GM18511 (cell line): ENCODE results near the gene CHCT1.

Source experiments
- ATAC-seq: cut with Tn5 transposase; IDR thresholded peaks from one replicate; pipeline ENCODE4 v1.9.1; 2021; ENCODE audit warnings: mild to moderate bottlenecking, moderate library complexity; ENCODE audit not compliant: unreplicated experiment

The CHCT1 gene

GRCh38 chr17:60439501-60439900 is 17.2 kb downstream of the CHCT1 start:
- no peak for ATAC-seq

- no peak for ATAC-seq
Measured at GRCh38 chr17:60442271-60443173, 20.2 kb downstream of the CHCT1 start.

GRCh38 chr17:60443713-60444112 is 21.4 kb downstream of the CHCT1 start:
- no peak for ATAC-seq

- no peak for ATAC-seq
Measured at GRCh38 chr17:60445144-60445543, 22.9 kb downstream of the CHCT1 start.

- no peak for ATAC-seq
Measured at GRCh38 chr17:60447375-60447774, 25.1 kb downstream of the CHCT1 start.

- no peak for ATAC-seq
Measured at GRCh38 chr17:60451071-60451470, 28.8 kb downstream of the CHCT1 start.

- no peak for ATAC-seq
Measured at GRCh38 chr17:60451965-60452364, 29.7 kb downstream of the CHCT1 start.

- no peak for ATAC-seq
Measured at GRCh38 chr17:60455378-60455777, 33.1 kb downstream of the CHCT1 start.

GRCh38 chr17:60457148-60457547 is 34.9 kb downstream of the CHCT1 start:
- no peak for ATAC-seq

GRCh38 chr17:60461584-60461983 is 39.3 kb downstream of the CHCT1 start:
- ATAC-seq: no peak

GRCh38 chr17:60463157-60463835 is 41.0 kb downstream of the CHCT1 start:
- ATAC-seq: no peak

GRCh38 chr17:60464343-60464742 is 42.1 kb downstream of the CHCT1 start:
- no peak for ATAC-seq

GRCh38 chr17:60468371-60468770 is 46.1 kb downstream of the CHCT1 start:
- no peak for ATAC-seq

- no peak for ATAC-seq
Measured at GRCh38 chr17:60471451-60471850, 49.2 kb downstream of the CHCT1 start.

GRCh38 chr17:60472449-60472848 is 50.2 kb downstream of the CHCT1 start:
- no peak for ATAC-seq

GRCh38 chr17:60473788-60474187 is 51.5 kb downstream of the CHCT1 start:
- ATAC-seq: no peak
